OCI-LY7 (cell line): ENCODE results near the gene SPSB2.

Experiments
- EZH2phosphoT487 ChIP-seq: fragments of 200-600 bp; sonication (generic); IDR thresholded peaks from 2 replicates; pipeline ENCODE4 v1.6.1; 2018; ENCODE audit warnings: low read depth, borderline replicate concordance, mild to moderate bottlenecking, mixed run types, antibody characterized with exemption, low read length, moderate library complexity, mixed read lengths
- TF ChIP-seq, protein P1 (sequence below): fragments of 200-600 bp; sonication (generic); conservative IDR thresholded peaks from 2 replicates; pipeline ENCODE4 v1.5.1; 2014; ENCODE audit warnings: mild to moderate bottlenecking, antibody characterized with exemption, low read length, moderate library complexity, mixed read lengths

DNA sequence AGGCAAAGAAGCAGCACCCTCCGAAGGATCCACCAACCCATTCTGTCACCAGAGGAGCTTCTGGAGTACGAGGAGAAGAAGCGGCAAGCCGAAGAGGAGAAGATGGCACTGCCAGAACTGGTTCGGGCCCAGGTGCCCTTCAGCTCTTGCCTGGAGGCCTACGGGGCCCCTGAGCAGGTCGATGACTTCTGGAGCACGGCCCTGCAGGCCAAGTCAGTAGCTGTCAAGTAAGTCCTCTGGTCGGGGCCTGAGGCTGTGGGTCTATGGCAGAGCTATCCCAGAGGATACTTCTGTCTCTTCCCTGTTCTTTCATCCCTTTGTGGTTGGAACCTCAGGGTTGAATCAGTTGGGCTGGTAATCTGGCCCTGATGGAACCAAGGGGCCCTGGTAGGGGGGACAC lies 11.7 kb downstream of the SPSB2 start:
- TF ChIP-seq, protein P1, sequence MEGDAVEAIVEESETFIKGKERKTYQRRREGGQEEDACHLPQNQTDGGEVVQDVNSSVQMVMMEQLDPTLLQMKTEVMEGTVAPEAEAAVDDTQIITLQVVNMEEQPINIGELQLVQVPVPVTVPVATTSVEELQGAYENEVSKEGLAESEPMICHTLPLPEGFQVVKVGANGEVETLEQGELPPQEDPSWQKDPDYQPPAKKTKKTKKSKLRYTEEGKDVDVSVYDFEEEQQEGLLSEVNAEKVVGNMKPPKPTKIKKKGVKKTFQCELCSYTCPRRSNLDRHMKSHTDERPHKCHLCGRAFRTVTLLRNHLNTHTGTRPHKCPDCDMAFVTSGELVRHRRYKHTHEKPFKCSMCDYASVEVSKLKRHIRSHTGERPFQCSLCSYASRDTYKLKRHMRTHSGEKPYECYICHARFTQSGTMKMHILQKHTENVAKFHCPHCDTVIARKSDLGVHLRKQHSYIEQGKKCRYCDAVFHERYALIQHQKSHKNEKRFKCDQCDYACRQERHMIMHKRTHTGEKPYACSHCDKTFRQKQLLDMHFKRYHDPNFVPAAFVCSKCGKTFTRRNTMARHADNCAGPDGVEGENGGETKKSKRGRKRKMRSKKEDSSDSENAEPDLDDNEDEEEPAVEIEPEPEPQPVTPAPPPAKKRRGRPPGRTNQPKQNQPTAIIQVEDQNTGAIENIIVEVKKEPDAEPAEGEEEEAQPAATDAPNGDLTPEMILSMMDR: no peak
- no peak for TF ChIP-seq EZH2phosphoT487
